Choroid plexus epithelial cell (primary cell): Measurements from ENCODE around the gene COPB2.
"Not testable (repeated sequence)": the region's sequence is repeated elsewhere in the genome, so short reads cannot be mapped to it uniquely, and the experiment has no call there.

Experiments
- DNase-seq: peaks from one replicate; pipeline ENCODE4 v3.0.0-alpha.2; 2010; ENCODE audit warnings: low read depth
- H3K4me3 ChIP-seq: 2 replicates; pipeline ENCODE4 v1.5.1; 2011; ENCODE audit warnings: low read depth, mild to moderate bottlenecking, control low read depth, low read length, moderate library complexity
- TF ChIP-seq, protein P1 (sequence below): conservative IDR thresholded peaks from 2 replicates; pipeline ENCODE4 v1.5.1; 2011; ENCODE audit warnings: low read depth, mild to moderate bottlenecking, control low read depth, inconsistent platforms, low read length, moderate library complexity

The COPB2 gene

GRCh38 chr3:139396707-139397106 is 7.3 kb upstream of the COPB2 start:
- H3K4me3 ChIP-seq: no peak overlapping the region
- DNase-seq: no peak
- TF ChIP-seq, protein P1, sequence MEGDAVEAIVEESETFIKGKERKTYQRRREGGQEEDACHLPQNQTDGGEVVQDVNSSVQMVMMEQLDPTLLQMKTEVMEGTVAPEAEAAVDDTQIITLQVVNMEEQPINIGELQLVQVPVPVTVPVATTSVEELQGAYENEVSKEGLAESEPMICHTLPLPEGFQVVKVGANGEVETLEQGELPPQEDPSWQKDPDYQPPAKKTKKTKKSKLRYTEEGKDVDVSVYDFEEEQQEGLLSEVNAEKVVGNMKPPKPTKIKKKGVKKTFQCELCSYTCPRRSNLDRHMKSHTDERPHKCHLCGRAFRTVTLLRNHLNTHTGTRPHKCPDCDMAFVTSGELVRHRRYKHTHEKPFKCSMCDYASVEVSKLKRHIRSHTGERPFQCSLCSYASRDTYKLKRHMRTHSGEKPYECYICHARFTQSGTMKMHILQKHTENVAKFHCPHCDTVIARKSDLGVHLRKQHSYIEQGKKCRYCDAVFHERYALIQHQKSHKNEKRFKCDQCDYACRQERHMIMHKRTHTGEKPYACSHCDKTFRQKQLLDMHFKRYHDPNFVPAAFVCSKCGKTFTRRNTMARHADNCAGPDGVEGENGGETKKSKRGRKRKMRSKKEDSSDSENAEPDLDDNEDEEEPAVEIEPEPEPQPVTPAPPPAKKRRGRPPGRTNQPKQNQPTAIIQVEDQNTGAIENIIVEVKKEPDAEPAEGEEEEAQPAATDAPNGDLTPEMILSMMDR: no peak

GRCh38 chr3:139394116-139394515 is 4.7 kb upstream of the COPB2 start:
- TF ChIP-seq, protein P1: no peak
- peak; percentile 13 for DNase-seq
- H3K4me3 ChIP-seq: no peak overlapping the region

DNA sequence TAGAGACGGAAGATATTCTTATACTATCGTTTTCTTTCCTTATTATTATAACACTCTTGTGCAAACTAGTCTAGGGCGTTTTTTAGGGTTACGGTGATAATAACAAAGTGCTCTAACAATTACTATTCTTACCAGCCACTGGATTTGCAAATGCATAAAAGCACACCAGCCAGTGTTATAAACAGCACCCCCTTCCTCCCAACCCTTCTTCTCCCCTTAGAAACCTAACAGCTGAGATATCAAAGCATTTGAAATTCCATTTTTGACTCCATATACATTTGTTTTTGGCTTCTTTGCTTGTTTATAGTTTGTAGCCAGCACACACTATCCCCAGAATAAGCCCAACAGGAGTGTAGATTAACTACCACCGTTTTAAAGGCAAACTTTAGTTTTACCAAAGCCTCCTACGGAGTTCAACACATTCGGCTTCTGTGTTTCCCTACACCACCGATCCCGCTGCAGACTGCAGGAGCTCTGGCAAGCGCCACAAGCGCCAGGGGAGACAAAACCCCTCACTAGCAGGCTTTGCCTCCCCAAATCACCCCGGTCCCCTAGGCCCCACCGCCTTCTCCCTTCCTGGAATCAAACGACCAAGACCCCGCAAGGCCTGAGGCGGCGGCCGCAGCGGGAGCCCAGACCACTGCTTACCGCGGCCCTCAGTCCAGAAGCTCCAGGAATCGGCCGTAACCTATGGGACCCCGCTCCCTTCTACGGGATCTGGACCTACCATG is 461 bp downstream of the COPB2 start:
- H3K4me3 ChIP-seq: peak overlapping the region; percentile 89
- DNase-seq: peak; percentile 23
- TF ChIP-seq, protein P1: no peak

GRCh38 chr3:139388077-139388476 is 1.4 kb downstream of the COPB2 start:
- TF ChIP-seq, protein P1: no peak
- peak overlapping the region; percentile 89 for H3K4me3 ChIP-seq
- no peak for DNase-seq

GRCh38 chr3:139382291-139382690 is 7.2 kb downstream of the COPB2 start:
- H3K4me3 ChIP-seq, DNase-seq: not testable (repeated sequence)

- TF ChIP-seq, protein P1: no peak
- no peak for DNase-seq
- no peak overlapping the region for H3K4me3 ChIP-seq
Observed at GRCh38 chr3:139380575-139380974, 8.9 kb downstream of the COPB2 start.

- peak; percentile 35 for DNase-seq
- no peak overlapping the region for H3K4me3 ChIP-seq
- TF ChIP-seq, protein P1: no peak
Observed at GRCh38 chr3:139378587-139379241, 10.7 kb downstream of the COPB2 start.
